ENCODE data around the gene OMP. TPM values are rescaled to one million over a fixed set of nuclear protein-coding genes. Genes with fewer than 3 reads are reported as not detected.

OMP gene
- total and polyA plus RNA-seq, 2 donors from 2014 or later: 1.8 TPM; not detected in 1

GRCh38 chr11:77093987-77094840 lies 8.4 kb upstream of the OMP start:
- Histone ChIP-seq H3K27ac (ENCODE audit: low read depth in 2 of 2, low read length in 2 of 2) (no peak overlapping the region), H3K9me3 (ENCODE audit: control insufficient read depth in 2 of 3, insufficient read depth in 1 of 3, low read length in 3 of 3) (no peaks in the 10 kb centered on the region), H3K4me1 (ENCODE audit: control insufficient read depth in 2 of 3, insufficient read depth in 2 of 3, low read depth in 1 of 3, low read length in 3 of 3) (peaks cover 0 to 2% (median 0%) of the 10 kb centered on the region in 3 donors), H3K9ac (ENCODE audit: low read length in 3 of 3) (no peak overlapping the region), H3K36me3 (ENCODE audit: control insufficient read depth in 2 of 3, insufficient read depth in 3 of 3, low read length in 3 of 3) (peaks cover 0 to 3% (median 0%) of the 10 kb centered on the region in 3 donors), H3K4me3 (ENCODE audit: low read length in 3 of 3) (no peak overlapping the region), H3K27me3 (ENCODE audit: control insufficient read depth, insufficient read depth, low read length) (no peaks in the 10 kb centered on the region)
- intact Hi-C loops (cut with DNase I): no loop called here
- FAIRE-seq (no peak), DNase-seq (peak in 1 of 5 donors; percentile 28)
- TF ChIP-seq, protein P1, sequence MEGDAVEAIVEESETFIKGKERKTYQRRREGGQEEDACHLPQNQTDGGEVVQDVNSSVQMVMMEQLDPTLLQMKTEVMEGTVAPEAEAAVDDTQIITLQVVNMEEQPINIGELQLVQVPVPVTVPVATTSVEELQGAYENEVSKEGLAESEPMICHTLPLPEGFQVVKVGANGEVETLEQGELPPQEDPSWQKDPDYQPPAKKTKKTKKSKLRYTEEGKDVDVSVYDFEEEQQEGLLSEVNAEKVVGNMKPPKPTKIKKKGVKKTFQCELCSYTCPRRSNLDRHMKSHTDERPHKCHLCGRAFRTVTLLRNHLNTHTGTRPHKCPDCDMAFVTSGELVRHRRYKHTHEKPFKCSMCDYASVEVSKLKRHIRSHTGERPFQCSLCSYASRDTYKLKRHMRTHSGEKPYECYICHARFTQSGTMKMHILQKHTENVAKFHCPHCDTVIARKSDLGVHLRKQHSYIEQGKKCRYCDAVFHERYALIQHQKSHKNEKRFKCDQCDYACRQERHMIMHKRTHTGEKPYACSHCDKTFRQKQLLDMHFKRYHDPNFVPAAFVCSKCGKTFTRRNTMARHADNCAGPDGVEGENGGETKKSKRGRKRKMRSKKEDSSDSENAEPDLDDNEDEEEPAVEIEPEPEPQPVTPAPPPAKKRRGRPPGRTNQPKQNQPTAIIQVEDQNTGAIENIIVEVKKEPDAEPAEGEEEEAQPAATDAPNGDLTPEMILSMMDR (IDR thresholded peaks at IDR 0.05; ENCODE audit: borderline replicate concordance, extremely low read depth, insufficient read depth): no peak

- no peak for FAIRE-seq
Measured at GRCh38 chr11:77094841-77095365, 7.7 kb upstream of the OMP start.

DNA sequence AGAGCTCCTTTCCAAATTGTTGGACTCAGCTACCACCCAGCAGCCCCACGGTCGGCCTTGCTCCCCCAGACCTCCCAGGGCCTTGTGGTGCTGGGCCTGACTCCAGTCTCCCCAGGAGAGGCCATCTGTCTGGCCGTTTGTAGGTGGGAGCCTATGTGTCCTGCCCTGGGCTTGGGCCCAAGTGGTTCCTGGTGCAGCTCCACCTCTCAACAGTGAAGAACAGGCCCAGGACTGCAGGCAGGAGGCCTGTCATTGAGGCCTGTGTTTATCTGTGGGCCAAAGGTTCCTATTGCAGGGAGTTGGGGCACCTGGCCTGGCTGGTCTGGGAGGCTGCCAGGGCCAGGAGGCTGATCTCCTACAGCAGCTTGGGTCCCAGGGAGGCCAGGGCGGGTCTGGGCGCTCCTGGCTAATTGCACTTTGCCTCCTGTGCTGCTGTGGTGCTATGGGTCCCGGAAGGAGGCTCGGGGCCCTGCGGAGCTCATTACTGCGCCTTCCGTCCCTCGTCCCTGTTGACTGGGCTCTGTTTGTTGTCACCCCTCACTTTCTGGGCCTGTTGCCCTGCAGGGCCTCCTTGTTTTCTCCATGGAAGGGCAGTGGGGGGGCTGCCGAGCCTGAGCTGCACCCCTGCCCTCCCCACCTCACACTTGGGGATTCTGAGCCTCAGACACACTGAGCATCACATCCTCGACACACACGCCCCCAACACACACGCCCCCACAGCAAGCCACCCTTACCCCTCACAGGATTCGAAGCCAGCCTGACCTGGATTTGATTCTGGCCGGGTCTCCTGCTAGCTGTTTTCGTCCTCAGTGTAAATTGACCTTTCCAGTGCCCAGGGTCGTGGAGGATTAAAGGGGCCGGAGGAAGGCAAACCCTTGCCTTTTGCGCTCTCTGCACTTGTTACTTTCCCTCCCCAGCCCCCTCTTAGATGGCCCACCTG lies 6.8 kb upstream of the OMP start:
- H3K9ac ChIP-seq (ENCODE audit: low read length in 3 of 3): no peak overlapping the region
- DNase-seq (peak in 1 of 5 donors; percentile 49), FAIRE-seq (no peak)
- no peaks in the 10 kb centered on the region for H3K4me1 ChIP-seq (ENCODE audit: control insufficient read depth in 2 of 3, insufficient read depth in 2 of 3, low read depth in 1 of 3, low read length in 3 of 3)
- H3K4me3 ChIP-seq (ENCODE audit: low read length in 3 of 3): no peak overlapping the region
- H3K27me3 ChIP-seq (ENCODE audit: control insufficient read depth, insufficient read depth, low read length): no peaks in the 10 kb centered on the region
- H3K36me3 ChIP-seq (ENCODE audit: control insufficient read depth in 2 of 3, insufficient read depth in 3 of 3, low read length in 3 of 3): peaks cover 0 to 3% (median 0%) of the 10 kb centered on the region in 3 donors
- peak overlapping the region in 1 of 2 donors; percentile 33 for H3K27ac ChIP-seq (ENCODE audit: low read depth in 2 of 2, low read length in 2 of 2)
- intact Hi-C loops (cut with DNase I): no loop called here
- TF ChIP-seq, protein P1 (IDR thresholded peaks at IDR 0.05; ENCODE audit: borderline replicate concordance, extremely low read depth, insufficient read depth): no peak
- H3K9me3 ChIP-seq (ENCODE audit: control insufficient read depth in 2 of 3, insufficient read depth in 1 of 3, low read length in 3 of 3): no peaks in the 10 kb centered on the region

More at GRCh38 chr11:77094841-77095365, 7.7 kb upstream of the OMP start:
- Histone ChIP-seq H3K4me3 (ENCODE audit: low read length in 3 of 3) (no peak overlapping the region), H3K9ac (ENCODE audit: low read length in 3 of 3) (no peak overlapping the region), H3K4me1 (ENCODE audit: control insufficient read depth in 2 of 3, insufficient read depth in 2 of 3, low read depth in 1 of 3, low read length in 3 of 3) (peaks cover 0 to 2% (median 0%) of the 10 kb centered on the region in 3 donors), H3K27me3 (ENCODE audit: control insufficient read depth, insufficient read depth, low read length) (no peaks in the 10 kb centered on the region), H3K9me3 (ENCODE audit: control insufficient read depth in 2 of 3, insufficient read depth in 1 of 3, low read length in 3 of 3) (no peaks in the 10 kb centered on the region), H3K36me3 (ENCODE audit: control insufficient read depth in 2 of 3, insufficient read depth in 3 of 3, low read length in 3 of 3) (peaks cover 0 to 3% (median 0%) of the 10 kb centered on the region in 3 donors), H3K27ac (ENCODE audit: low read depth in 2 of 2, low read length in 2 of 2) (no peak overlapping the region)
- TF ChIP-seq, protein P1 (IDR thresholded peaks at IDR 0.05; ENCODE audit: borderline replicate concordance, extremely low read depth, insufficient read depth): no peak
- intact Hi-C loops (cut with DNase I): no loop called here
- DNase-seq: peak in 1 of 5 donors; percentile 48
